Measurements from ENCODE around the gene CHERP. TPM values are rescaled to one million over a fixed set of nuclear protein-coding genes. Genes with fewer than 3 reads are reported as not detected.
A peak's percentile ranks its signal among the peaks of the same experiment; 100 is the strongest.

The CHERP gene
- total RNA-seq, 1 donor from 2014 or later: 2.7 TPM

DNA sequence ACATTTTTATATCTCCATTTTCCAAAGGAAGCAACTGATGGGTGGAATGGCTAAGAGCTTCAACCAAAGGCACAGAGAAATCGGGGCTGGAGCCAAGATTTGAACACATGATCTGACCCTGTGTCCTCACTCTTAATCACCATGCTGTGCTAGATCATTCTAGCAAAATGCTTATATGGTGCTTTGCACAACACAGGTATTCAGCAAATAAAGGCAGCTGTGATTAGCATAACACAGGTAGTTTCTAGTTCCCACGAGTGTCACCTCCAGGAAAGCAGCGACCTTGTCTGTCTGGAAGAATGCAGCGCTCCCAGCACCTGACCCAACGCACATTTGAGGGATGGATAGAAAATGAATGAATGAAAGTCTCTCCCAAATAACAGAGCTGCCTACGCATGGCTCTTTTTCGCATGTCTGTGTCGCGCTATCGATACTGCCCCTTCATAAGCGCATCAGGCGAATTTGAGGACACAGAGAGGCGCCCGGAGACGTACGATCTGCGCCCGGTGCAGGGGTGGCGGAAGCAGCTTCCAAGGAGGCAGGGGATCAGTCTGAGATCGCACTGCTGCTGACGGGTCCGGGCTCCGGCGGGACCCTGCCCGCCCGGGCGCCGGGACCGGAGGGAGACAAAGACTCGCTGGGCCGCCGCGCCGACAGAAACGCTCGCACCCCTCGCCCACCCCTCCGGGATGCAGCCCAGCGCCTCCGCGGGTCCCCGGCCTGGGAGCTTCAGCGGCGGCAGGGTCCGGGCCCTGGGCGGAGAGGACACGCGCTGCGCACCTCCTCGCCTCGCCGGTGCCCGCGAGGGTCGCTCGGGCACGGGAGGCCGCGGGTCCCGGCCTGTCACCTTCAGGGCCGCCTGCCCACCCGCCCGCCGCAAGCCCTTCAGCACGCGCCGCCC lies 71.1 kb downstream of the CHERP start:
- peak; percentile 37 for DNase-seq

DNA sequence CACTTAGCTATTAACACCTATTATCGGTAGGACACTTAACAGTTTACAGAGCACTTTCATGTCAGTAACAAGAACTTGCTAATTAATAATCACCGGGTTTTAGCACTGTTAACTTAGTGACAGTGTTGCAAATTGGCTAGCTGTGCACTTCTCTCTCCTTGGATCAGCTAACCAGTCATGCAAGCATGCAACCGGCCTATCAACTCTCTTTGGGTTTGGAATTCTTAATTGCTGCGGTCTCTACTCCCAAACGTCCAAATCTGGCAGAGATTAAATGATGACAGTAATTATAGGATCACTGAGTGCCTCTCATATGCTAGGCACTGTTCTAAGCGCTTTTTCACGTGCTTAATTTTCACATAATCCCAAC lies 71.7 kb downstream of the CHERP start:
- DNase-seq: no peak

Other genes with a start within 250 kb of the CHERP start
- gene KLF2, start 217.6 kb downstream of the CHERP start, total RNA-seq: 4.4 and 5.1 TPM in 2 replicates
- 8.7 and 11.8 TPM in 2 replicates for gene EPS15L1, start 70.5 kb downstream of the CHERP start, total RNA-seq
- not detected in 2 replicates for gene CALR3, start 46.3 kb downstream of the CHERP start, total RNA-seq
- gene C19orf44, start 46.0 kb downstream of the CHERP start, total RNA-seq: 3.1 and 5.3 TPM in 2 replicates
- gene SLC35E1, start 30.0 kb upstream of the CHERP start, total RNA-seq: 24.5 and 34.1 TPM in 2 replicates
- gene MED26, start 85.8 kb upstream of the CHERP start, total RNA-seq: 5.3 and 5.4 TPM in 2 replicates
- gene SMIM7, start 117.7 kb upstream of the CHERP start, total RNA-seq: 58.0 and 108 TPM in 2 replicates
- gene TMEM38A, start 118.7 kb upstream of the CHERP start, total RNA-seq: 2.0 and 2.7 TPM in 2 replicates
- under 0.01 TPM in 1 of 2 replicates, not detected in the other for gene NWD1, start 177.4 kb upstream of the CHERP start, total RNA-seq